Measurements from ENCODE around the gene UVRAG.

UVRAG gene

GRCh38 chr11:75785187-75785586, 29.8 kb upstream of the UVRAG start:
- no peak overlapping the region for H3K27ac ChIP-seq
- H3K36me3 ChIP-seq (replicated peaks): no peaks in the 10 kb centered on the region
- H3K27me3 ChIP-seq (replicated peaks): no peaks in the 10 kb centered on the region
- TF ChIP-seq, protein P1, sequence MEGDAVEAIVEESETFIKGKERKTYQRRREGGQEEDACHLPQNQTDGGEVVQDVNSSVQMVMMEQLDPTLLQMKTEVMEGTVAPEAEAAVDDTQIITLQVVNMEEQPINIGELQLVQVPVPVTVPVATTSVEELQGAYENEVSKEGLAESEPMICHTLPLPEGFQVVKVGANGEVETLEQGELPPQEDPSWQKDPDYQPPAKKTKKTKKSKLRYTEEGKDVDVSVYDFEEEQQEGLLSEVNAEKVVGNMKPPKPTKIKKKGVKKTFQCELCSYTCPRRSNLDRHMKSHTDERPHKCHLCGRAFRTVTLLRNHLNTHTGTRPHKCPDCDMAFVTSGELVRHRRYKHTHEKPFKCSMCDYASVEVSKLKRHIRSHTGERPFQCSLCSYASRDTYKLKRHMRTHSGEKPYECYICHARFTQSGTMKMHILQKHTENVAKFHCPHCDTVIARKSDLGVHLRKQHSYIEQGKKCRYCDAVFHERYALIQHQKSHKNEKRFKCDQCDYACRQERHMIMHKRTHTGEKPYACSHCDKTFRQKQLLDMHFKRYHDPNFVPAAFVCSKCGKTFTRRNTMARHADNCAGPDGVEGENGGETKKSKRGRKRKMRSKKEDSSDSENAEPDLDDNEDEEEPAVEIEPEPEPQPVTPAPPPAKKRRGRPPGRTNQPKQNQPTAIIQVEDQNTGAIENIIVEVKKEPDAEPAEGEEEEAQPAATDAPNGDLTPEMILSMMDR (IDR thresholded peaks at IDR 0.05; ENCODE audit: low read depth, low read length, missing control alignments): no peak
- DNase-seq: no peak
- in situ Hi-C loops (cut with HindIII; ENCODE audit: low pct_ligation_motif_present, low sequenced_read_pairs): no loop called here
- H3K4me3 ChIP-seq (ENCODE audit: low read depth, low read length): no peak overlapping the region

GRCh38 chr11:75786101-75786736, 28.8 kb upstream of the UVRAG start:
- no peak for DNase-seq
- Histone ChIP-seq H3K27me3 (replicated peaks) (no peaks in the 10 kb centered on the region), H3K36me3 (replicated peaks) (no peaks in the 10 kb centered on the region), H3K4me3 (ENCODE audit: low read depth, low read length) (no peak overlapping the region), H3K27ac (no peak overlapping the region)
- in situ Hi-C loops (cut with HindIII; ENCODE audit: low pct_ligation_motif_present, low sequenced_read_pairs): no loop called here
- TF ChIP-seq, protein P1 (IDR thresholded peaks at IDR 0.05; ENCODE audit: low read depth, low read length, missing control alignments): no peak

GRCh38 chr11:75789521-75789920, 25.5 kb upstream of the UVRAG start:
- no peaks in the 10 kb centered on the region for H3K36me3 ChIP-seq (replicated peaks)
- TF ChIP-seq, protein P1 (IDR thresholded peaks at IDR 0.05; ENCODE audit: low read depth, low read length, missing control alignments): no peak
- in situ Hi-C loops (cut with HindIII; ENCODE audit: low pct_ligation_motif_present, low sequenced_read_pairs): no loop called here
- H3K4me3 ChIP-seq (ENCODE audit: low read depth, low read length): no peak overlapping the region
- DNase-seq: no peak
- no peaks in the 10 kb centered on the region for H3K27me3 ChIP-seq (replicated peaks)
- no peak overlapping the region for H3K27ac ChIP-seq

DNA sequence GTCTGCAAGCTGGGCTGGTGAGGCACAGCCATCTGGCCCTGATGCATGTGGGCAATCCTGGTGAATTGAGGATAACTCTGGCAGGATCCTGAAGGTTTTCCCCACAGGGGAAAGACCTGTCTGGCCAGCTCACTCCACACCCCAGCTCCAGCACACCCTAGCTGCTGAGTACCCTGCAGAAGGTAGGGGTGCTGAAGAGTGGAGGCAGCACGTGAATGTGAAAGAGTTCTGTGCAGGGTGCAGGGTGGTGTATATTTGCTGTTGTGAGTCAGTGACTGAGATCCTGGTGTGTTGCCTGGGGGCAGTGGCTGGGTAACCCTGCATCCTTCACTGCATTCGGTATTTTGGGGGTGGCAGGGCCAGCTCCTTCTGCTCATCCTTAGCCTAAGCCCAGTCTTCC, 24.0 kb upstream of the UVRAG start:
- TF ChIP-seq, protein P1 (IDR thresholded peaks at IDR 0.05; ENCODE audit: low read depth, low read length, missing control alignments): no peak
- H3K36me3 ChIP-seq (replicated peaks): no peaks in the 10 kb centered on the region
- no peaks in the 10 kb centered on the region for H3K27me3 ChIP-seq (replicated peaks)
- H3K27ac ChIP-seq: no peak overlapping the region
- H3K4me3 ChIP-seq (ENCODE audit: low read depth, low read length): no peak overlapping the region
- in situ Hi-C loops (cut with HindIII; ENCODE audit: low pct_ligation_motif_present, low sequenced_read_pairs): no loop called here
- no peak for DNase-seq

DNA sequence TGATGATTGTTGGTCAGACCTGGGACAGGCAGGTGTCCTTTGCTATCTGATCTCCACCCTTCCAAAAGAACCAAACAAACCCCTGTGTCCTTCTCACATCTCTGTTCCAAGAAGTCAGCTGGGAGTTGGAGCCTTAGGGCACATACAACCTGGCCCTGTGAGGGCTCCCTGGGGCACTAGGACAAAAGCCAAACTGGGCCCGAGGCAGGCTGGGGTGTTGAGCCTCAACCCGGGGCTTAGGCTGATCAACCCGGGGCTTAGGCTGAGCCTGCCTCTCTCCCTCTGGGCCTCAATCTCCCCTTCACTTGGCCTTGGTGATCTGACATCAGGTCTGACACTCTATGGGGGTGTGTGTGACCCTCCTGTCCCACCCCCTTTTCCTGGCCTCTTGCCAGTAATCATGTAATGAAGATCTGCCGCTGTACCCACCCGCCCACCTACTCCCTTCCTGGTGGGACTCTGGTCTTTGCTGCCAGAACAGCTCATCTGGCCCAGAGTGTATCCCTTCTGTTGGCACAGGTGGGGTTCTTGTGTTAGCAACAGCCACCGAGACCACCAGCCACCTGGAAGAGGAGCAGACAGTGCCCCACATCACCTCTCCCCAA, 22.8 kb upstream of the UVRAG start:
- Histone ChIP-seq H3K4me3 (ENCODE audit: low read depth, low read length) (no peak overlapping the region), H3K36me3 (replicated peaks) (no peaks in the 10 kb centered on the region), H3K27ac (no peak overlapping the region), H3K27me3 (replicated peaks) (no peaks in the 10 kb centered on the region)
- DNase-seq: no peak
- TF ChIP-seq, protein P1 (IDR thresholded peaks at IDR 0.05; ENCODE audit: low read depth, low read length, missing control alignments): no peak
- in situ Hi-C loops (cut with HindIII; ENCODE audit: low pct_ligation_motif_present, low sequenced_read_pairs): no loop called here

All from brain microvascular endothelial cell (primary cell).